ENCODE data around the gene B4GALNT3. TPM values are rescaled to one million over a fixed set of nuclear protein-coding genes. Genes with fewer than 3 reads are reported as not detected.

Gene B4GALNT3
- total RNA-seq, 1 donor from 2014 or later = 32.5 TPM

- Mint-ChIP-seq H3K9me3 (no peaks in the 10 kb centered on the region), H3K27me3 (peaks cover 11% of the 10 kb centered on the region), H3K36me3 (peaks cover 23% of the 10 kb centered on the region), H3K27ac (no peak overlapping the region), H3K4me3 (no peak overlapping the region), H3K4me1 (ENCODE audit: unreplicated experiment) (peaks cover 5% of the 10 kb centered on the region)
- no peak for TF ChIP-seq CTCF (conservative IDR thresholded peaks at IDR 0.05)
- no peak for DNase-seq (ENCODE audit: extremely low spot score, unreplicated experiment)
These were observed 89.8 kb downstream of the B4GALNT3 start for GRCh38 chr12:549476-550082.

- no peak for DNase-seq (ENCODE audit: extremely low spot score, unreplicated experiment)
- Mint-ChIP-seq H3K4me1 (ENCODE audit: unreplicated experiment) (peaks cover 5% of the 10 kb centered on the region), H3K36me3 (peaks cover 26% of the 10 kb centered on the region), H3K9me3 (no peaks in the 10 kb centered on the region), H3K27ac (peak overlapping the region; percentile 7), H3K4me3 (no peak overlapping the region), H3K27me3 (peaks cover 3% of the 10 kb centered on the region)
- no peak for TF ChIP-seq CTCF (conservative IDR thresholded peaks at IDR 0.05)
These were observed 90.9 kb downstream of the B4GALNT3 start for GRCh38 chr12:550473-551260.

GRCh38 chr12:552466-552865 is 92.7 kb downstream of the B4GALNT3 start:
- H3K9me3 Mint-ChIP-seq = no peaks in the 10 kb centered on the region
- no peak for DNase-seq (ENCODE audit: extremely low spot score, unreplicated experiment)
- H3K4me1 Mint-ChIP-seq (ENCODE audit: unreplicated experiment) = peaks cover 5% of the 10 kb centered on the region
- TF ChIP-seq CTCF (conservative IDR thresholded peaks at IDR 0.05) = no peak
- no peak overlapping the region for H3K4me3 Mint-ChIP-seq
- H3K36me3 Mint-ChIP-seq = peaks cover 31% of the 10 kb centered on the region
- H3K27me3 Mint-ChIP-seq = peaks cover 3% of the 10 kb centered on the region
- H3K27ac Mint-ChIP-seq = no peak overlapping the region

- Mint-ChIP-seq H3K4me1 (ENCODE audit: unreplicated experiment) (peaks cover 5% of the 10 kb centered on the region), H3K36me3 (peaks cover 31% of the 10 kb centered on the region), H3K4me3 (no peak overlapping the region), H3K27ac (no peak overlapping the region), H3K27me3 (peaks cover 3% of the 10 kb centered on the region), H3K9me3 (no peaks in the 10 kb centered on the region)
- no peak for DNase-seq (ENCODE audit: extremely low spot score, unreplicated experiment)
- TF ChIP-seq CTCF (conservative IDR thresholded peaks at IDR 0.05) = no peak
These were observed 93.7 kb downstream of the B4GALNT3 start for GRCh38 chr12:553216-554000.

GRCh38 chr12:554001-554285 is 94.2 kb downstream of the B4GALNT3 start:
- no peak for TF ChIP-seq CTCF (conservative IDR thresholded peaks at IDR 0.05)
- Mint-ChIP-seq H3K36me3 (peaks cover 31% of the 10 kb centered on the region), H3K4me3 (no peak overlapping the region), H3K9me3 (no peaks in the 10 kb centered on the region), H3K27ac (no peak overlapping the region), H3K27me3 (peaks cover 7% of the 10 kb centered on the region), H3K4me1 (ENCODE audit: unreplicated experiment) (peaks cover 5% of the 10 kb centered on the region)
- no peak for DNase-seq (ENCODE audit: extremely low spot score, unreplicated experiment)

Data from type B pancreatic cell (in vitro differentiated cells).